CD4-positive, alpha-beta T cell (primary cell): Measurements from ENCODE around the gene BICC1. TPM values are rescaled to one million over a fixed set of nuclear protein-coding genes. Genes with fewer than 3 reads are reported as not detected.

Experiments used
- ATAC-seq: fragments of 200-7000 bp; cut with Tn5 transposase; one replicate; pipeline ENCODE4 v1.10.0; 2022; ENCODE audit warnings: mild to moderate bottlenecking; ENCODE audit not compliant: poor library complexity
- CTCF ChIA-PET: fragments of 350-600 bp; sonication (Branson Sonifier 250); formaldehyde crosslinking; loops from one replicate; lab custom pipeline; 2021; ENCODE audit warnings: antibody characterized with exemption, inconsistent platforms; lab: Charles Lee
- POLR2A ChIA-PET: fragments of 350-600 bp; sonication (Branson Sonifier 250); formaldehyde crosslinking; loops from one replicate; lab custom pipeline; 2021; ENCODE audit warnings: antibody characterized with exemption, inconsistent platforms; lab: Charles Lee
- DNase-seq, 14 experiments: peaks; one replicate each; pipeline ENCODE4 v3.0.0-alpha.2; 2013 to 2020; ENCODE audit warnings: mixed read lengths in 2 of 14
- H3K27ac ChIP-seq, 2 donors: one replicate each; pipeline versions ENCODE4 v1.5.1 to v1.7.0; 2013; ENCODE audit warnings: low read length in 2 of 2, low read depth in 1 of 2, mild to moderate bottlenecking in 1 of 2
- H3K27me3 ChIP-seq, 2 experiments: 1 replicate in 1 of 2; 2 replicates in 1 of 2; pipeline versions ENCODE4 v1.6.1 to v1.7.0; 2013; ENCODE audit warnings: low read length in 2 of 2, control low read depth in 1 of 2, mild to moderate bottlenecking in 1 of 2, moderate library complexity in 1 of 2; ENCODE audit not compliant: insufficient read depth in 2 of 2, control insufficient read depth in 1 of 2
- H3K36me3 ChIP-seq: one replicate; pipeline ENCODE4 v1.6.1; 2013; ENCODE audit warnings: low read length, control low read depth; ENCODE audit not compliant: insufficient read depth
- H3K4me1 ChIP-seq: one replicate; pipeline ENCODE4 v1.6.1; 2013; ENCODE audit warnings: low read length, control low read depth; ENCODE audit not compliant: insufficient read depth
- H3K4me3 ChIP-seq: one replicate; pipeline ENCODE4 v1.5.1; 2013; ENCODE audit warnings: mild to moderate bottlenecking, low read length, moderate library complexity
- H3K9me3 ChIP-seq, 2 experiments: 1 replicate in 1 of 2; 2 replicates in 1 of 2; pipeline versions ENCODE4 v1.6.1 to v1.7.0; 2013; ENCODE audit warnings: low read length in 2 of 2, mild to moderate bottlenecking in 2 of 2, control low read depth in 1 of 2, moderate library complexity in 1 of 2; ENCODE audit not compliant: control insufficient read depth in 1 of 2, insufficient read depth in 1 of 2
- H3K27ac Mint-ChIP-seq: one replicate; pipeline ENCODE4 v1.8.0; 2020; ENCODE audit warnings: mixed read lengths
- H3K27me3 Mint-ChIP-seq: one replicate; pipeline ENCODE4 v1.8.0; 2021; ENCODE audit warnings: mixed read lengths
- H3K36me3 Mint-ChIP-seq: one replicate; pipeline ENCODE4 v1.8.0; 2021; ENCODE audit warnings: low read depth, mixed read lengths
- H3K4me1 Mint-ChIP-seq: one replicate; pipeline ENCODE4 v1.8.0; 2021; ENCODE audit warnings: low read depth, mixed read lengths
- H3K4me3 Mint-ChIP-seq: one replicate; pipeline ENCODE4 v1.8.0; 2020; ENCODE audit warnings: mild to moderate bottlenecking, mixed read lengths
- H3K9me3 Mint-ChIP-seq: one replicate; pipeline ENCODE4 v1.8.0; 2020; ENCODE audit warnings: mixed read lengths
- CTCF ChIP-seq: fragments of 200-600 bp; IDR thresholded peaks from one replicate; pipeline ENCODE4 v1.8.0; 2022; ENCODE audit warnings: antibody characterized with exemption, mild to moderate bottlenecking
- intact Hi-C, 2 experiments: fragments of 100-400 bp; cut with DNase I in 1 of 2; cut with micrococcal nuclease in 1 of 2; formaldehyde crosslinking; loops; one replicate each; pipeline versions ENCODE4 v1.15.1 to v1.9.0; 2023 to 2025; cut with DNase I, micrococcal nuclease
- total RNA-seq, 174 experiments: library from RNA in 2 of 174; stranded (reverse) in 2 of 174; gene quantifications; one replicate each; pipeline ENCODE4 v1.2.3 and lab custom pipeline; 2021 to 2026

Gene BICC1
- total RNA-seq, 2 experiments from 2014 or later = not detected

- ATAC-seq (no peak), DNase-seq (no peak)
- ChIA-PET POLR2A (no interaction called here), CTCF (no interaction called here)
- Histone ChIP-seq H3K27ac (no peak overlapping the region), H3K27me3 (no peaks in the 10 kb centered on the region), H3K36me3 (no peaks in the 10 kb centered on the region), H3K9me3 (no peaks in the 10 kb centered on the region), H3K4me1 (no peaks in the 10 kb centered on the region), H3K4me3 (no peak overlapping the region)
- H3K9me3 Mint-ChIP-seq = no peaks in the 10 kb centered on the region
- H3K4me3 Mint-ChIP-seq = no peak overlapping the region
- H3K27ac Mint-ChIP-seq = no peak overlapping the region
- peaks cover 4% of the 10 kb centered on the region for H3K27me3 Mint-ChIP-seq
- intact Hi-C loops = no loop called here
- H3K4me1 Mint-ChIP-seq = no peaks in the 10 kb centered on the region
- H3K36me3 Mint-ChIP-seq = no peaks in the 10 kb centered on the region
- TF ChIP-seq CTCF = no peak
These were observed 266.3 kb downstream of the BICC1 start for GRCh38 chr10:58778966-58779365.

GRCh38 chr10:58779594-58779993 is 266.9 kb downstream of the BICC1 start:
- Histone ChIP-seq H3K4me1 (no peaks in the 10 kb centered on the region), H3K36me3 (no peaks in the 10 kb centered on the region), H3K4me3 (no peak overlapping the region), H3K27ac (no peak overlapping the region), H3K27me3 (no peaks in the 10 kb centered on the region), H3K9me3 (no peaks in the 10 kb centered on the region)
- Mint-ChIP-seq H3K27me3 (peaks cover 4% of the 10 kb centered on the region), H3K36me3 (no peaks in the 10 kb centered on the region), H3K4me3 (no peak overlapping the region), H3K9me3 (no peaks in the 10 kb centered on the region), H3K4me1 (no peaks in the 10 kb centered on the region), H3K27ac (no peak overlapping the region)
- intact Hi-C loops = no loop called here
- POLR2A ChIA-PET = no interaction called here
- DNase-seq = no peak
- no peak for ATAC-seq
- TF ChIP-seq CTCF = no peak
- CTCF ChIA-PET = no interaction called here

GRCh38 chr10:58780476-58780875 is 267.8 kb downstream of the BICC1 start:
- ChIA-PET CTCF (no interaction called here), POLR2A (no interaction called here)
- Mint-ChIP-seq H3K9me3 (no peaks in the 10 kb centered on the region), H3K4me1 (no peaks in the 10 kb centered on the region), H3K27ac (no peak overlapping the region), H3K27me3 (peaks cover 4% of the 10 kb centered on the region), H3K36me3 (no peaks in the 10 kb centered on the region), H3K4me3 (no peak overlapping the region)
- ATAC-seq (no peak), DNase-seq (no peak)
- TF ChIP-seq CTCF = no peak
- intact Hi-C loops = loop anchor here in 1 of 2 experiments (10.0 kb wide), 1 partner anchor 844 kb away; no protein-coding TSS in a partner anchor
- Histone ChIP-seq H3K27me3 (no peaks in the 10 kb centered on the region), H3K27ac (no peak overlapping the region), H3K4me1 (no peaks in the 10 kb centered on the region), H3K36me3 (no peaks in the 10 kb centered on the region), H3K9me3 (no peaks in the 10 kb centered on the region), H3K4me3 (no peak overlapping the region)
